H1 (cell line): ENCODE results near the gene LBX1. TPM values are rescaled to one million over a fixed set of nuclear protein-coding genes. Genes with fewer than 3 reads are reported as not detected.

Experiments
- ATF2 ChIP-seq: IDR thresholded peaks from 2 replicates; pipeline ENCODE4 v1.6.1; 2012; ENCODE audit warnings: low read length, inconsistent platforms
- CTCF ChIP-seq, 3 experiments: IDR thresholded peaks; 1 replicate in 2 of 3; 2 replicates in 1 of 3; pipeline versions ENCODE4 v1.5.1 to v1.6.1; 2011; ENCODE audit warnings: low read length in 3 of 3, mild to moderate bottlenecking in 3 of 3, inconsistent platforms in 2 of 3, low read depth in 1 of 3, moderate library complexity in 1 of 3; ENCODE audit not compliant: insufficient read depth in 1 of 3; ENCODE audit errors: control extremely low read depth in 1 of 3
- E2F6 ChIP-seq: IDR thresholded peaks from 2 replicates; pipeline ENCODE4 v1.6.1; 2012; ENCODE audit warnings: inconsistent platforms
- EP300 ChIP-seq, 2 experiments: IDR thresholded peaks; 1 replicate in 1 of 2; 2 replicates in 1 of 2; pipeline ENCODE4 v1.6.1; 2011 to 2012; ENCODE audit warnings: low read depth in 2 of 2, low read length in 2 of 2, mild to moderate bottlenecking in 2 of 2, borderline replicate concordance in 1 of 2, inconsistent platforms in 1 of 2, moderate library complexity in 1 of 2
- POLR2A ChIP-seq, 2 experiments: IDR thresholded peaks; 1 replicate in 1 of 2; 2 replicates in 1 of 2; pipeline ENCODE4 v1.6.1; 2011; ENCODE audit warnings: low read depth in 2 of 2, low read length in 2 of 2, mild to moderate bottlenecking in 2 of 2; ENCODE audit errors: control extremely low read depth in 1 of 2
- SP2 ChIP-seq: IDR thresholded peaks from 2 replicates; pipeline ENCODE4 v1.6.1; 2012; ENCODE audit warnings: mild to moderate bottlenecking, low read length, inconsistent platforms
- SRF ChIP-seq: IDR thresholded peaks from 2 replicates; pipeline ENCODE4 v1.6.1; 2011; ENCODE audit warnings: mild to moderate bottlenecking, low read depth, low read length, moderate library complexity
- SUZ12 ChIP-seq: fragments of 200-600 bp; sonication (generic); IDR thresholded peaks from 2 replicates; pipeline ENCODE4 v1.6.1; 2012; ENCODE audit warnings: mild to moderate bottlenecking, inconsistent platforms, low read length, moderate library complexity, mixed read lengths
- polyA plus RNA-seq, 7 experiments: library from polyadenylated mRNA; depleted of rRNA in 3 of 7; stranded (reverse) in 5 of 7; unstranded in 2 of 7; fragments of >200 nt in 5 of 7; fragments of 200-250 nt in 2 of 7; gene quantifications; 1 replicate in 5 of 7; 2 replicates in 1 of 7; 4 replicates in 1 of 7; pipeline versions ENCODE4 v1.2.1 to v1.2.3, GENCODE V29; 2011 to 2013; ENCODE audit warnings: missing spikeins in 2 of 7, mixed read lengths in 2 of 7
- total RNA-seq: library from RNA; stranded (reverse); fragmentation: NEBNext Ultra II Directional; extraction: Animal tissue kit (Norgen Biotek cat#: 25700); gene quantifications from 2 replicates; pipeline ENCODE4 v1.2.1, GENCODE V29; 2021

The LBX1 gene
- total and polyA plus RNA-seq, 2 of the 8 experiments (the other 6 are each of a cell fraction or from before 2014, with no cell fraction given): not detected

- no peak for TF ChIP-seq SRF
- no peak for TF ChIP-seq EP300 (IDR thresholded peaks at IDR 0.05; ENCODE audit: borderline replicate concordance in 1 of 2, low read depth in 2 of 2, low read length in 2 of 2)
- TF ChIP-seq SP2: no peak
- TF ChIP-seq POLR2A (IDR thresholded peaks at IDR 0.05; ENCODE audit: control extremely low read depth in 1 of 2, low read depth in 2 of 2, low read length in 2 of 2): no peak
- TF ChIP-seq ATF2: no peak
- peak; percentile 53; the same call in 1 of the 2 replicates for TF ChIP-seq SUZ12
- no peak for TF ChIP-seq E2F6
- no peak for TF ChIP-seq CTCF (IDR thresholded peaks at IDR 0.05; ENCODE audit: control extremely low read depth in 1 of 3, insufficient read depth in 1 of 3, low read depth in 1 of 3, low read length in 3 of 3)
Observed at GRCh38 chr10:101234333-101234732, 5.1 kb upstream of the LBX1 start (continued).
